Measurements from ENCODE around the gene PLA1A. TPM values are rescaled to one million over a fixed set of nuclear protein-coding genes. Genes with fewer than 3 reads are reported as not detected.

The PLA1A gene
- polyA plus RNA-seq, 3 donors: 0.36 TPM; not detected in 2

- Mint-ChIP-seq H3K4me1 (peaks cover 69% of the 10 kb centered on the region), H3K9me3 (peaks cover 0 to 4% (median 0%) of the 10 kb centered on the region in 7 donors), H3K27ac (peak overlapping the region in 1 of 7 donors; percentile 98), H3K27me3 (ENCODE audit: low read depth in 3 of 3) (peaks cover 0 to 10% (median 2%) of the 10 kb centered on the region in 3 donors), H3K36me3 (peaks cover 3 to 4% of the 10 kb centered on the region in 2 donors), H3K4me3 (no peak overlapping the region)
- no peak for DNase-seq
- no peak overlapping the region for H3K4me2 ChIP-seq (replicated peaks; ENCODE audit: extremely low read depth, low read length, poor library complexity, severe bottlenecking)
- H3K9ac ChIP-seq (ENCODE audit: insufficient read depth, low read length, poor library complexity, severe bottlenecking): no peak overlapping the region
- 77% methylated on average over 4 of the region's 4 CpGs for WGBS (ENCODE audit: insufficient coverage)
- H3K27me3 ChIP-seq (ENCODE audit: control insufficient read depth in 2 of 2, insufficient read depth in 2 of 2, low read length in 2 of 2): no peaks in the 10 kb centered on the region
- H2AFZ ChIP-seq (ENCODE audit: insufficient read depth, low read depth, low read length, poor library complexity, severe bottlenecking): no peak overlapping the region
- intact Hi-C loops (cut with micrococcal nuclease): no loop called here
- H3K79me2 ChIP-seq (ENCODE audit: insufficient read depth, low read length): no peaks in the 10 kb centered on the region
- TF ChIP-seq, protein P1, sequence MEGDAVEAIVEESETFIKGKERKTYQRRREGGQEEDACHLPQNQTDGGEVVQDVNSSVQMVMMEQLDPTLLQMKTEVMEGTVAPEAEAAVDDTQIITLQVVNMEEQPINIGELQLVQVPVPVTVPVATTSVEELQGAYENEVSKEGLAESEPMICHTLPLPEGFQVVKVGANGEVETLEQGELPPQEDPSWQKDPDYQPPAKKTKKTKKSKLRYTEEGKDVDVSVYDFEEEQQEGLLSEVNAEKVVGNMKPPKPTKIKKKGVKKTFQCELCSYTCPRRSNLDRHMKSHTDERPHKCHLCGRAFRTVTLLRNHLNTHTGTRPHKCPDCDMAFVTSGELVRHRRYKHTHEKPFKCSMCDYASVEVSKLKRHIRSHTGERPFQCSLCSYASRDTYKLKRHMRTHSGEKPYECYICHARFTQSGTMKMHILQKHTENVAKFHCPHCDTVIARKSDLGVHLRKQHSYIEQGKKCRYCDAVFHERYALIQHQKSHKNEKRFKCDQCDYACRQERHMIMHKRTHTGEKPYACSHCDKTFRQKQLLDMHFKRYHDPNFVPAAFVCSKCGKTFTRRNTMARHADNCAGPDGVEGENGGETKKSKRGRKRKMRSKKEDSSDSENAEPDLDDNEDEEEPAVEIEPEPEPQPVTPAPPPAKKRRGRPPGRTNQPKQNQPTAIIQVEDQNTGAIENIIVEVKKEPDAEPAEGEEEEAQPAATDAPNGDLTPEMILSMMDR (IDR thresholded peaks at IDR 0.05): no peak
- H3K4me1 ChIP-seq (ENCODE audit: control insufficient read depth in 1 of 2, insufficient read depth in 2 of 2, low read length in 2 of 2): peaks cover 68 to 71% of the 10 kb centered on the region in 2 donors
- H3K36me3 ChIP-seq (replicated peaks in 1 of 2; ENCODE audit: control insufficient read depth in 1 of 2, insufficient read depth in 2 of 2, low read length in 2 of 2): no peaks in the 10 kb centered on the region
- no peaks in the 10 kb centered on the region for H4K20me1 ChIP-seq (ENCODE audit: insufficient read depth, low read length)
- no peak overlapping the region for H3K4me3 ChIP-seq (replicated peaks in 1 of 3; ENCODE audit: low read depth in 2 of 3, low read length in 3 of 3)
- no peaks in the 10 kb centered on the region for H3K9me3 ChIP-seq (replicated peaks in 1 of 2; ENCODE audit: control insufficient read depth in 1 of 2, insufficient read depth in 1 of 2, low read length in 2 of 2)
- peak overlapping the region in 1 of 2 donors; percentile 93 for H3K27ac ChIP-seq (ENCODE audit: low read depth in 1 of 2, low read length in 2 of 2)
Measured at GRCh38 chr3:119632829-119633228, 35.1 kb downstream of the PLA1A start.

- Mint-ChIP-seq H3K27me3 (ENCODE audit: low read depth in 3 of 3) (peaks cover 0 to 10% (median 0%) of the 10 kb centered on the region in 3 donors), H3K9me3 (no peaks in the 10 kb centered on the region), H3K27ac (peak overlapping the region in 4 of 7 donors; percentile 4 to 100 (median 76)), H3K4me1 (peaks cover 61% of the 10 kb centered on the region), H3K4me3 (no peak overlapping the region), H3K36me3 (peaks cover 3 to 8% of the 10 kb centered on the region in 2 donors)
- no peaks in the 10 kb centered on the region for H4K20me1 ChIP-seq (ENCODE audit: insufficient read depth, low read length)
- H3K27me3 ChIP-seq (ENCODE audit: control insufficient read depth in 2 of 2, insufficient read depth in 2 of 2, low read length in 2 of 2): no peaks in the 10 kb centered on the region
- TF ChIP-seq, protein P1 (IDR thresholded peaks at IDR 0.05): no peak
- no peak overlapping the region for H3K9ac ChIP-seq (ENCODE audit: insufficient read depth, low read length, poor library complexity, severe bottlenecking)
- no peak overlapping the region for H3K4me2 ChIP-seq (replicated peaks; ENCODE audit: extremely low read depth, low read length, poor library complexity, severe bottlenecking)
- DNase-seq: no peak
- H3K4me3 ChIP-seq (replicated peaks in 1 of 3; ENCODE audit: low read depth in 2 of 3, low read length in 3 of 3): no peak overlapping the region
- H3K27ac ChIP-seq (ENCODE audit: low read depth in 1 of 2, low read length in 2 of 2): no peak overlapping the region
- no peaks in the 10 kb centered on the region for H3K79me2 ChIP-seq (ENCODE audit: insufficient read depth, low read length)
- WGBS (ENCODE audit: insufficient coverage): 99% methylated on average over 4 of the region's 10 CpGs
- no peak overlapping the region for H2AFZ ChIP-seq (ENCODE audit: insufficient read depth, low read depth, low read length, poor library complexity, severe bottlenecking)
- H3K4me1 ChIP-seq (ENCODE audit: control insufficient read depth in 1 of 2, insufficient read depth in 2 of 2, low read length in 2 of 2): peaks cover 57 to 60% of the 10 kb centered on the region in 2 donors
- no peaks in the 10 kb centered on the region for H3K36me3 ChIP-seq (replicated peaks in 1 of 2; ENCODE audit: control insufficient read depth in 1 of 2, insufficient read depth in 2 of 2, low read length in 2 of 2)
- no peaks in the 10 kb centered on the region for H3K9me3 ChIP-seq (replicated peaks in 1 of 2; ENCODE audit: control insufficient read depth in 1 of 2, insufficient read depth in 1 of 2, low read length in 2 of 2)
- intact Hi-C loops (cut with micrococcal nuclease): loop anchor here in 1 of 2 donors (5.0 kb wide), 1 partner anchor 42 kb away; the partner anchor contains the start of gene COX17
Measured at GRCh38 chr3:119635719-119636118, 38.0 kb downstream of the PLA1A start.
